Cardiac fibroblast (primary cell): ENCODE data around the gene CLIC1.

Experiments
- DNase-seq, 2 donors: peaks; one replicate each; pipeline versions ENCODE4 v3.0.0 to v3.0.0-alpha.2; 2010; ENCODE audit warnings: low read depth in 2 of 2
- H3K4me3 ChIP-seq, 2 donors: replicated peaks in 1 of 2; 1 replicate in 1 of 2; 2 replicates in 1 of 2; pipeline ENCODE4 v1.5.1; 2011; ENCODE audit warnings: low read depth in 2 of 2, low read length in 2 of 2, mild to moderate bottlenecking in 2 of 2, moderate library complexity in 1 of 2
- CTCF ChIP-seq: IDR thresholded peaks from one replicate; pipeline ENCODE4 v1.5.1; 2011; ENCODE audit warnings: low read depth, mild to moderate bottlenecking, low read length, inconsistent platforms

CLIC1 gene

GRCh38 chr6:31702405-31702818, 33.9 kb downstream of the CLIC1 start:
- no peak for TF ChIP-seq CTCF
- H3K4me3 ChIP-seq, result peak overlapping the region; percentile 86 to 93
- DNase-seq, result peak in 1 of 2 donors; percentile 24

- DNase-seq, result peak in 1 of 2 donors; percentile 33
- no peak for TF ChIP-seq CTCF
- H3K4me3 ChIP-seq, result peak overlapping the region; percentile 86 to 93
Observed at GRCh38 chr6:31701666-31702404, 34.5 kb downstream of the CLIC1 start.

- no peak overlapping the region for H3K4me3 ChIP-seq
- no peak for TF ChIP-seq CTCF
- DNase-seq, result no peak
Observed at GRCh38 chr6:31700740-31701401, 35.5 kb downstream of the CLIC1 start.

GRCh38 chr6:31697555-31697954, 38.8 kb downstream of the CLIC1 start:
- H3K4me3 ChIP-seq, result no peak overlapping the region
- peak in 1 of 2 donors; percentile 13 for DNase-seq
- no peak for TF ChIP-seq CTCF

- H3K4me3 ChIP-seq, result no peak overlapping the region
- no peak for DNase-seq
- TF ChIP-seq CTCF, result no peak
Observed at GRCh38 chr6:31693535-31693934, 42.8 kb downstream of the CLIC1 start.

GRCh38 chr6:31692886-31693285, 43.4 kb downstream of the CLIC1 start:
- no peak for TF ChIP-seq CTCF
- DNase-seq, result no peak
- no peak overlapping the region for H3K4me3 ChIP-seq
